NCI-H2196 treated with DMSO at 0.1 percent for 48 hours (cell line): Measurements from ENCODE around the gene DVL1.

Experiments used
- DNase-seq: peaks from one replicate; lab custom pipeline; 2025; ENCODE audit not compliant: unreplicated experiment; lab: John Stamatoyannopoulos, UW

The DVL1 gene

DNA sequence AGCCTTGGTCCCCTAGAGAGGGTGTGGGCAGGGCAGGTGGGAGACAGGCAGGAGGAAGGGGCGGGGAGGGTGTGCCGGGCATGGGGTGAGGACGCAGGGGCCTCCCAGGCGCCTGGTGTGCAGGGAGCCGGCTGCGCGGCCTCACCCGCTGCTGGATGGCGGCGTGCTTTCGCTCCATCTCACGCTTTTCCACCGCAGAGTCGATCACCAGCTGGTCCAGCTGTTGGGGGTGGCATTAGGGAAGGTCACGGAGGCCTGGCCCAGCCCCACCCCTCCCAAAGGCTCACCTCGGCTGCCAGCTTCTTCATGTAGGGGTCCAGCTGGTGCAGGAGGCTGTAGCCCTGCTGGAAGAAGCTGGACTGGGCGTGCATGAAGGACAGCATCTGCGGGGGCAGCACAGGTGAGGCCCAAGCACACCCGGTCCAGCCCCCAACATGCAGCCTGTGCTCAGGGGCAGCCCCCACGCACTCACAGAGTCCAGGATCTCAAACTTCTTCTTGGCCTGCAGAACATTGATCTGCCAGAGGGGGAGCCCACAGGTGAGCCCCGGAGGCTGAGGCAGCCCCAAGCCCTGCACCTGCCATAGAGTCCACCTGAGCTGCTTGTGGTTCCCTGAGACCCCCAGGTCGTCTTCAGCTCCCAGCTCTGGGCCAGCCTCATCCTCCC, 49.4 kb downstream of the DVL1 start:
- DNase-seq, result no peak

DNA sequence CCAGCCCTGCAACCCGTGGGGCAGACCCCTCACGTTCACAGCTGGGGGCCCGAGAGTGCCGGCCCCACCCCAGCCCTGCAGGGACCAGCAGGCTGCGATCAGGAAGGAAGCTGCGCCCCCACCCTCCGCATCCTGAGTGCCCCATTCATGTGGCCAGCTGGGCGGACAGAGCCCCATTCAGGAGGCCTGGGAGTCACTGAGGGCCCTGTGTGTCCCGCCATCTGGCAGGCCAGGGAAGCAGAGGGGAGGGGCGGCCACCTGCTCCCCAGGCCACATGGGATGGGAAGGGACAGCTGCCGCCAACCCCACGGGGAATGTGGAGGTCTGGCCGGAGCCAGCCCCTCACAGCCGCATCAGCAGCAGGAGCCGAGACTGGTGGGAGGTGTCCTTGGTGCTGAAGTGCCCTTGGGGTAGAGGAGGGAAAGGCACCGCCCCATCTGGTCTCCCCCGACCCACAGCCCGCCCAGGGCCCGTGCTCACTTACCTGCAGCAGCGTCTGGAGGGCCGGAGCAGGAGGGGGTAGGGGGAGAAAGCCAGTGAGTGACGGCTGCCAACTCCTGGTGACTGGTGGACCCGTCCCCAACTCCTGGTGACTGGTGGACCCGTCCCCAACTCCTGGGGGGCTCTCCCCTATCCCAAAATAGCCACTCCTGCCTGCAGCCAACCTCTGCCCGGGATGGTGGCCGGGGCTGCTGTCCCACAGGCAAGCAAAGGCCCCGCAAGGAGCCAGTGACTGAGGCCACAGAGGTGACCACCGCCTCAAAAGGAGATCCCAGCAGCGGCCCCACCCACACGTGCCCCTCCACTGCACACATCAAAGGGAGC, 50.1 kb downstream of the DVL1 start:
- DNase-seq, result no peak

DNA sequence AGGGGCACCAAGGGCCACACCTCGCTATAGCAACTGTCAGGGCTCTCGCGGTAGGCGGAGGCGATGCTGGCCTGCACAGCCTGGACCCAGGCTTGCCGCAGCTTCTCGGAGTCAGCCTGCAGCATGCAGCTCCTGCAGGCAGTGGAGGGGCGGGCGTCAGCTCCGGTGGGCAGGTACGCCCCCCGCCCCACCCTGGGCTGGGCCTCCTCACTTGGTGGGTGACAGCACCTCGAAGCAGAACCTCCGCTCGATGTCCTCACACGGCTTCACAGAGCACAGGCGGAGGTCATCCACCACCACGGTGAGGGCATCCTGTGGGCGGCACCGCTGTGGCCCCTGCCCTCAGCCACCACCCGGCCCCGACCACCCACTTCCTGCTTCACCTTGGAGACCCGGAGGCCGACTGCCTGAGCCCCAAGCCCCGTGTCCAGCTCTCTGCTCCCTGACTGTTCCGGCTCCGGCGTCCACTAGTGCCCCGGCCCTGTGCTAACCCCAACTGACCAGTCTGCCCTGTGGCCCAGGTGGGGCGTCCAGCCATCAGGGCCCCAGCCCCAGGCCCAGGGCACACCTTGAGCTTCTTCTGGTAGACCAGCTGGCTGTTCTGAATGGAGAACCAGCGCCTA, 51.3 kb downstream of the DVL1 start:
- no peak for DNase-seq

DNA sequence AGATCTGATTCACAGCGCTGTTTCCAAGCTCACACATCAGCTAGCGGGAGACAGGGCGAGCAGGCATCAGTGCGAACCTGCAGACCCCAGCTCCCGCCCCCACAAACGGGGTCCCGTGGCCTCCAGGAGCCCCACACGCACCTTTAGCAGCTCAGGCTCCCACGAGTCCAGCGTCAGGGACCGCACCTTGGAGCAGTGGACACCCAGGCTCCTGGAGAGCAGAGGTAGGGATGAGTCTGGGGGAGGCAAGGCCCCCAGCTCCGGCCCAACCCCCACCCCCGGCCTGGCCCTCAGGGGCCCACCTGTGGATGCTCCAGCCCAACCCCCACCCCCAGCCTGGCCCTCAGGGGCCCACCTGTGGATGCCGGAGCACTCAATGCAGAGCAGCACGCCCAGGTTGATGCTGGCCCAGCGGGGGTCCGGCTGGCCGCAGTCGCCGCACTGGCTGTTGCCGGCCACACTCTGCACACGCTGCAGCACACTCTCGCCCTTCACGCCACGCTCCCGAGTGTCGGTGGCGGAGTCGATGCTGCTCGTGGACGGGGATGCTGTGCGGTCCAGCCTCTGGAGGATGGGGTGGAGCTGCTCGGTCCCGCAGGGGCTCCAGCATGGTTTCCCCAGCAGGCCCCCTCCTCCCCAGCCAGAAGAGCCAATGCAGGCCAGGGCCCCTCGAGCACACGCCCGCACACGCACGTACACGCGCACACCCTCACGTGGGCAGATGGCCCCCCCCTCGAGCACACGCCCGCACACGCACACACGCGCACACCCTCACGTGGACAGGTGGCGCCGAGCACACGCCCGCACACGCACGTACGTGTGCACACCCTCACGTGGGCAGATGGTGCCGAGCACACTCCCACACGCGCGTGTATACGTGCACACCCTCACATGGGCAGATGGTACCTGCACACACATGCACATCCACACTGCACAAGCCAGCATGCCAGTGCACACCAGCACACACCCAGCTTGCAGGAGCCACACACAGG, 52.9 kb downstream of the DVL1 start:
- DNase-seq, result no peak

DNA sequence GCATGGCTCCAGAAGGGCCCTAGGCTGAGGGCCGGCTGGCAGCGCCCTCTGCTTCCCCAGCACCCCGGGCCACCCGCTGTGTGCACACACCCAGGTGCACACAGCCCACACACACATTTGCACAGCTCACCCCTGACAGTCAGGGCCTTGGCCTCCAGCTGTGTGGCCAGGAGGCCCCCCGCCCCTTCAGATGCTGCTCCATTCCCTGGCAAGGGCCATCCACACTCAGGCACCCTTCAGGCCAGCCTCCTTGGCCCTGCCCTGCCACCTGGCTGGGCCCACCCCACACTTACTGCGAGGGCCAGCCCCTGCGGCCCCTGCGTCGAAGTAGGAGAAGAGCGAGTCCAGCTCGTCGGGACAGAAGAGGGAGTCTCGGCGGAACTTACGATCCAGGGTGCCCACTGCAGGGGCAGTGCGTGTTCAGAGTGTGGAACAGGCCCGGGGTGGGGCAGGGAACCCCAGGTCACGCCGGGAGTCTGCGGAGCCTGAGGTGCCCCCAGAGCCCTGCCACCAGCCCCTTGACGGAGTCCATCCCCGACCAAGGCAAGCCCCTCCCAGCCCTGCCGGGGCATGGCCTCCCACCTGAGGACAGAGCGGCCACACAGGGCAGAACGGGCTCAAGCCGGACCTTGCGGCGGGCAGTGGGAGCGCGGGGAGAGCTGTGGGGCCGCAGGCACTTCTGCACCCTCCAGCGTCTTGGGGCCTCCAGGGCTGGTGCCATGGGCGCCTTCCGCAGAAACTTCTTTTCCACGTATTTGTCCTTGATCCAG, 53.9 kb downstream of the DVL1 start:
- DNase-seq, result no peak

DNA sequence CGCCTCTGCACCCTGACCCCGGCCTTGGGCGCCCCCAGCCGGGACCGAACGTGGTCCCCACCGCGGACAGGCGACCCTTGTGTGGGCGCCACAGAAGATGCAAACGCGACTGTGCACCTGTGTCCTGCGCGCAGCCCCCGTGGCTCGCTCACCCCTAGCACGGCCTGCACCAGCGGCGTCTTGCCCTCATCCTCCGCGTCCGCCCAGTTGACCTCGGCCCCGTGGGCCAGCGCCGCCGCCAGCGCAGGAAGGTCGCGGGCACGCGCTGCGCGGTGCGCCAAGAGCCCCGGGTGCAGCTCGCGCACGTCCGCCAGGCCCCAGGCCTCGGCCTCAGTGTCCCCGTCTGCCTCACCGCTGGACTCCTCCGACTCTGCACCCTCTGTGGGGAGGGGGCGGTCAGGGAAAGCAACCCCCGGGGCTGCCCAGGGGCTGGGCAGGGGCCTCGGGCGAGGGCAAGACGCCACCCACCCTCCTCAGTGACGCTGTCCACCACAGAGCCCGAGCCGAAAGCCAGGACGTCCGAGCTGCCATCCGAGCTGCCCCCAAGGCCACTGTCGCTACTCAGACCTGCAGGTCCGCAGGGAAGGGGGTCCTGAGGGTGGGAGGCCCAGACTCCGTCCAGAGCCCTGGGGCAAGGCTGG, 54.8 kb downstream of the DVL1 start:
- DNase-seq, result no peak

DNA sequence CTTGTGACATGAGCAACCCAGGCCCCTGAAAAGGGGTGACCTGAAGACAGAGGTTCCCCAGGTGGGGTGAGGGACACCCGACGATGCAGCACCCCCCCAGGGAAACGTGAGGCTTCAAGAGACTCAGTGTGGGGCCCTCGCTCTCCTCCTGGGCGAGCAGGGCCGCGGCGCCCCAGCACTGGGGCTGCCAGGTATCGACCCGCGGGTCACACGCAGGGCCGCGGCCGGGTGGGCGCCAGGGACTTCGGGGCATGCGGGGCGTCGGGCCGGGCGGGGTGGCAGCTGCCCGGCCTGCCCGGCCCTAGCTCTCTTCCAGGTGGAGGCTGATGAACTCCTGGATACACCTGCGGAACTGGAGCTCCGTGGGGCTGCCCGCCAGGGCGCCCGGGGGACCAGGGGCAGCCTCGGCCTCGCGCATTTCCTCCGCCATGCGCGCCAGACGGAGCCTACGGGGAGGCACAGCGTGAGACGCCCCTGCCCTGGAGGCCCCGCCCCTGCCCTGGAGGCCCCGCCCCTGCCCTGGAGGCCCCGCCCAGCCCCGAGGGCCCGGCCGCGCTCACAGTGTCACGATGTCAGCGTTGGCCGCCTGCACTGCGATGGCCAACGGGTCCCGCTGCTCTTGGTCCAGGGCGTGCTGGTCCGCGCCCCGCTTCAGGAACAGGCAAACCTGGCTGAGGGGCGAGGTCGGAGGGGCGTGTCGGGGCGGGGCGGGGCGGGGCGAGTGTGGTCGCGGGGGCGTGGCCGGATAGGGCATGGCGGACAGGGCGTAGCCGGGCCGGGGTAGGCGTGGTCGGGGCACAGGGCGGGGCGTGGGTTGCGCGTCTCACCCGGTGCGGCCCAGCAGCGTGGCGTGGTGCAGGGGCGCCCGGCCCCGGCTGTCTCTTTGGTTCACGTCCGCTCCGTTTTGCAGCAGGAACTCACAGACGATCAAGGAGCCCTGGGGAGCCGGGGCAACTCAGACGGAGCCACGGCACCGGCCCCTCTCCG, 55.7 kb downstream of the DVL1 start:
- no peak for DNase-seq

DNA sequence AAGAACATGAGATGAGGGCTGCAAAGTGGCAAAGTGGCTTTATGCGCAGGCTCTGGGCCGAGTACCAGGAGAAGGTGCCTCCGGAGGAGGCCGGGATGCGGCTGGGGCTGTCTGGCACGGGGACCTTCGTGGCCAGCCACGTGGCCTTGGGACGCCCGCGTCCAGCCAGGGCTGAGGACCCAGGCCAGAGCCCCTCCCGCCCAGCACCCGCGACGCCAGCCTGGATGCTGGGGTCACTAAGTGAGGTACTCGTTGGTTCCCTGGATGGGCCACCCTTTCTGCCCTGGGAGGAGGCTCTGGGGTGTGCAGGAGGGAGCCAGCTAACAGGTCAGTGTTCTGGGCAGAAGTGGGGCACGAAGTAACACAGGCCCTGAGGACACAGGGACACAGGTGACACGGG, 56.4 kb downstream of the DVL1 start:
- DNase-seq, result no peak

DNA sequence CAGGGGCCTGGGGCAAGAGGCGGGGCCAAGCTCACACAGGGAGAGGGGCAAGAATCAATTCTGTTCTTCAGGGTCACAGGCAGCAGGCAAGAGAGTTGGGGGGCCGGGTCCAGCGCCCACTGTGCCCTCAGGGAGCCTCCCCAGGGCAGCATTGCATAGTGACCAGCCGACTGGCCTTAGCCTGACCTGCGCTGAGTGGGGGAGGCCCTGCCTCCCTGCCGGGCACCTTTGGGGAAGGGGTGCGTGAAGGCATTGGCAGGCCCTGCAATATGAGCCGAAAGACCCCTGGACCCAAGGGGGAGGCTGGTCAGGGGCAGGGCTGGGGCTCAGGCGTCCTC, 56.8 kb downstream of the DVL1 start:
- DNase-seq, result no peak

DNA sequence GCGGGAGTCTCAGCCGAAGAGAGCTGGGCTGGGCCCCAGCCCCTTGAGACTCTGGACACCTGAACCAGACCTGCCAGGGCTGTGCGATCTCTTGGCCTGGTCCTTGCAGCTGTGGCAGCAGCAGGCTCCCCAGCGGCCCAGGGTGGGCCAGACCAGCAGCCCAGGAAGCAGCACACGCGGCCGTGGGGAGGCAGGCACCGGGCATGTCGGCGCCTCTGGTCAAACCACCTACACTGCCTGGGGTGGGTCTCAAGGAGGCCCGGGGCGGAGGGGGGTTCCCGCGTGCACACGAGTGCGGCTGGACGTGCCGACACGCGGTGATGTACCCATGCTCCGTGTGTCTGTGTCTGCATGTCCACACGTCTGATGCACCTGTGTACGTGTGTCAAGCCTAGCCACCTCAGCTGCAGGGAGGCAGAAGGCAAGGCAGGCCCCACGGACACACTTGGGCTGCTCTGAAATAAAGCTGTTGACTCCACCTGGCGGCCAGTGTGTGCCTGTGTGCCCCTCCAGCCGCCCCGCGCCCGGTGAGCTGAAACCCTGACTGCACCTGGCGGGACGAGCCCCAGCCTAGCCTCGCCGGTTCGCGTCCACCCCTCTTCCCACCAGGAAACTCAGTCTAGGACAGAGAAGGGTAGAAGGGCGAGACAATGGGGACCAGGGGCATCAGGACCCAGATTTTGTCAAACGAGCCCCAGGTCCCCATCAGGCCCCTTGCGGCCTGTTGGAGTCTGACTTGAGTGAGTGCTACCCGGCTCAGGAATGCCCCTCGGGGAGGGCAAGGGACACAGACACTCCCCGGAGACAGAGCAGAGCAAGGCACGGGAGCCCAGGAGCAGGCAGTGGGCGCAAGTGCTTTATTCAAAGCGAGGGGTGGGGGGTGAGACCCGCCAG, 57.4 kb downstream of the DVL1 start:
- DNase-seq, result peak; percentile 55

DNA sequence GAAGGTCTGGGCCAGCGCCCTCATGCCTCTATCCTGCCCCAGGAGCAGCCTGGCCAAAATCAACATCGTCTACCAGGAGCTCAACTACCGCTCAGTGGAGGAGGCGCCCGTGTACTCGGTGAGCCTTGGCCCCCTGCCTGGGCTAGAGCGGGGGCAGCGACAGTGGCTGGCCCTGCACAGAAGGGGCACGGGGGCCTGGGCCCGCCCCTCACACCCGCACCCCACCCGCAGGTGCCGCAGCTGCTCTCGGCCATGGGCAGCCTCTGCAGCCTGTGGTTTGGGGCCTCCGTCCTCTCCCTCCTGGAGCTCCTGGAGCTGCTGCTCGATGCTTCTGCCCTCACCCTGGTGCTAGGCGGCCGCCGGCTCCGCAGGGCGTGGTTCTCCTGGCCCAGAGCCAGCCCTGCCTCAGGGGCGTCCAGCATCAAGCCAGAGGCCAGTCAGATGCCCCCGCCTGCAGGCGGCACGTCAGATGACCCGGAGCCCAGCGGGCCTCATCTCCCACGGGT, 58.1 kb downstream of the DVL1 start:
- no peak for DNase-seq

DNA sequence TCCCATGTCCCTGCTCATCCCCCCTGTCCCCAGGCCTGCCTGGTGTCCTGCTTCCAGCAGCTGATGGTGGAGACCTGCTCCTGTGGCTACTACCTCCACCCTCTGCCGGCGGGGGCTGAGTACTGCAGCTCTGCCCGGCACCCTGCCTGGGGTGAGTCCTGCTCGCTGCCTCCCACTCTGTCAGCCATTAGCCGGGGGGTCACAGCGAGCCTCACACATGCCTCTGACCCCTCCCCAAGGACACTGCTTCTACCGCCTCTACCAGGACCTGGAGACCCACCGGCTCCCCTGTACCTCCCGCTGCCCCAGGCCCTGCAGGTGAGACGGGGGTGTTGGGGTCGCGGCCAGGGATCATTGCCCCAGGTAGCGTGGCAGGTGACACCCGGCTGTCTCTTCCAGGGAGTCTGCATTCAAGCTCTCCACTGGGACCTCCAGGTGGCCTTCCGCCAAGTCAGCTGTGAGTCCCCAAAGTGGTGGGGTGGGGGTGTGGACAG, 58.9 kb downstream of the DVL1 start:
- DNase-seq, result no peak

DNA sequence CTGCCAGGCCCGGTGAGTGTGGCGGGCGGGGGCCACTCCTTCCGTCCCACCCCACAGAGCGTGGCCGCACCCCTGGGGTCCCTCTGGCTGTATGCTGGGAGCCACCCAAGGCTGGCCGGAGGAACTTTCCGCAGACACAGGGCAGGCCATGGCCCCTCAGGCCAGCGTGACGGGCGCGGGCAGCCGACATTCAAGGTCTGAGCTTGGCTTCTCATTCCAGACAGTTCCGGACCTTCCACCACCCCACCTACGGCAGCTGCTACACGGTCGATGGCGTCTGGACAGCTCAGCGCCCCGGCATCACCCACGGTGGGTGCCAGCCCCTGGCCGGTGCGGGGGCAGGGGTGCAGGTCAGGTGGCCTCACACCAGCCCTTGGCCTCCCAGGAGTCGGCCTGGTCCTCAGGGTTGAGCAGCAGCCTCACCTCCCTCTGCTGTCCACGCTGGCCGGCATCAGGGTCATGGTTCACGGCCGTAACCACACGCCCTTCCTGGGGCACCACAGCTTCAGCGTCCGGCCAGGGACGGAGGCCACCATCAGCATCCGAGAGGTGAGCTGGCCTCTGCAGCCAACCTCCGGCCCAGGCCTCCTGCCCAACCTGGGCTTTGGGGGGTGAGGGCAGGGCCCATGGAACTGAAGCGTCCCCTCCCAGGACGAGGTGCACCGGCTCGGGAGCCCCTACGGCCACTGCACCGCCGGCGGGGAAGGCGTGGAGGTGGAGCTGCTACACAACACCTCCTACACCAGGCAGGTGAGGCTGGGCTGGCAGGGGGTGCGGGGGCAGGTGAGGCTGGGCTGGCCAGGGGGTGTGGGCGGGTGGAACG, 61.7 kb downstream of the DVL1 start:
- DNase-seq, result no peak

DNA sequence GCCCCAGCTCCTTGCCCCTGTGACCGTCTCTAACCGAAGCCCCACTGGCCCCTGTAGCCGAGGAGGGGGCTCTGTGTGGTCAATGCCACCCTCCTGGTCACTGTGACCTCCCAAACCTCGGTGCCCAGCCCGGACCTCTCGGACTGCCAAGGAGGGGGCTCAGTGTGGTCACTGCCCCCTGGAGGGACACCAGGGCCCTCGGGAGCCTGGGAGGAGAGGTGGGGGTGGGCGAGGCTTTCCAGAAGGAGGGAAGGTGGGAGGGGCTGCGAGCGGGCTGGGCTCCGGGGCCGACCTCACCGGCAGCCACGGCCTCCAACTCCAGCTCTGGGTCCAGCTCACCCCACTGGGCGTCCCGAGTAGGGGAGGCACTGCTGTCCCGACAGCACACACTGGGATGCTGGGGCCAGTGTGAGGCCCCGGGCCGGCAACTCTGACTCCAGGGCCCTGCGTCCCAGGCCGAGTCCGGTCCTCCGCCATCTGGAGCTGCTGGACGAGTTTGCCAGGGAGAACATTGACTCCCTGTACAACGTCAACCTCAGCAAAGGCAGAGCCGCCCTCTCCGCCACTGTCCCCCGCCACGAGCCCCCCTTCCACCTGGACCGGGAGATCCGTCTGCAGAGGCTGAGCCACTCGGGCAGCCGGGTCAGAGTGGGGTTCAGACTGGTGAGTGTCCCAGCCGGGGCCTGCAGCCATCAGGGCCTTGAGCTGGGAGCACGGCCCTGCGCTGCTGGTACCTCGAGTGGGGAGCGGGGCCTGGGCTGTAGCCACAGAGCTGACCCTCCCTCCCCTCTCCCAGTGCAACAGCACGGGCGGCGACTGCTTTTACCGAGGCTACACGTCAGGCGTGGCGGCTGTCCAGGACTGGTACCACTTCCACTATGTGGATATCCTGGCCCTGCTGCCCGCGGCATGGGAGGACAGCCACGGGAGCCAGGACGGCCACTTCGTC, 62.6 kb downstream of the DVL1 start:
- DNase-seq, result no peak

DNA sequence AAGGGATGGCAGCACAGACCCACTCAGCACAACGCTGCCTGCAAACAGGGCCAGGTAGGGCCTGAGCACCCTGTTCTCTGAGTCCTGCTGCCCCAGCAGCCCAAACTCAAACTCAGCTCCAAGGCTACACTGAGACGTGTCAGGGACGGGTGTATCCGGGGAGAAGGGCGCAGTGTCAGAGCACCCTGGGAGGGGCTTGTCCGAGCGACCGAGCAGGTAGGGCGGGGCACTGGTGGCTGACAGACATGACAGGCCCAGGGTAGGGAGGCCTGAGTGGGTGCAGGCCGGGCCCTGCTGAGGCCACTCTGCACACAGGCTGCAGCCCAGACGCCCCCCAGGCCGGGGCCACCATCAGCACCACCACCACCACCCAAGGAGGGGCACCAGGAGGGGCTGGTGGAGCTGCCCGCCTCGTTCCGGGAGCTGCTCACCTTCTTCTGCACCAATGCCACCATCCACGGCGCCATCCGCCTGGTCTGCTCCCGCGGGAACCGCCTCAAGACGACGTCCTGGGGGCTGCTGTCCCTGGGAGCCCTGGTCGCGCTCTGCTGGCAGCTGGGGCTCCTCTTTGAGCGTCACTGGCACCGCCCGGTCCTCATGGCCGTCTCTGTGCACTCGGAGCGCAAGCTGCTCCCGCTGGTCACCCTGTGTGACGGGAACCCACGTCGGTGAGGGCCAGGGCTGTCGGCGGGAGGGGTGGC, 63.5 kb downstream of the DVL1 start:
- no peak for DNase-seq
